Neural progenitor cell (in vitro differentiated cells): ENCODE measurements around the gene OPN5.

Experiments
- EZH2 ChIP-seq: fragments of 200-600 bp; sonication (generic); IDR thresholded peaks from 2 replicates; pipeline ENCODE4 v1.6.1; 2017; ENCODE audit warnings: antibody characterized with exemption, mild to moderate bottlenecking, moderate library complexity
- EZH2phosphoT487 ChIP-seq: fragments of 200-600 bp; sonication (generic); IDR thresholded peaks from 2 replicates; pipeline ENCODE4 v1.6.1; 2017; ENCODE audit warnings: antibody characterized with exemption
- TF ChIP-seq, protein P1 (sequence below): fragments of 200-600 bp; sonication (generic); IDR thresholded peaks from 2 replicates; pipeline ENCODE4 v1.5.1; 2017; ENCODE audit warnings: antibody characterized with exemption, mild to moderate bottlenecking

DNA sequence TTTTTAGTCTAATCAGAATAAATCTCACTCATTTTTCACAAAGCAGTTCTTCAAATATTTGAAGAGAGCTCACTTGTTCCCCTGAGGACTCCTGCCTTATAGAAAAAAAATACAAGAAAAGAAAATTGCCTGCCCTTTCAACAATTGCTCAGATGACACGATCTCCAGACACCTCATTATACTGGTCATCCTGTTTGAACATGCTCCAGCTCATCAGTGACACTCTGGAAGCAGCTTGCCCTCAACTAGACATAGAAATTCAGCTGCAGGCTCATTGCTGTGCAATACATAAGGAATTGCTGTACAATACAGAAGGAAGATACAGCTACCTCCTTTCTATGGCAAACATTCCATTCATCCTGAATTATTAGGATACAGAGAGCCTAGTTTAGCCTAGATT, 73.1 kb downstream of the OPN5 start:
- TF ChIP-seq, protein P1, sequence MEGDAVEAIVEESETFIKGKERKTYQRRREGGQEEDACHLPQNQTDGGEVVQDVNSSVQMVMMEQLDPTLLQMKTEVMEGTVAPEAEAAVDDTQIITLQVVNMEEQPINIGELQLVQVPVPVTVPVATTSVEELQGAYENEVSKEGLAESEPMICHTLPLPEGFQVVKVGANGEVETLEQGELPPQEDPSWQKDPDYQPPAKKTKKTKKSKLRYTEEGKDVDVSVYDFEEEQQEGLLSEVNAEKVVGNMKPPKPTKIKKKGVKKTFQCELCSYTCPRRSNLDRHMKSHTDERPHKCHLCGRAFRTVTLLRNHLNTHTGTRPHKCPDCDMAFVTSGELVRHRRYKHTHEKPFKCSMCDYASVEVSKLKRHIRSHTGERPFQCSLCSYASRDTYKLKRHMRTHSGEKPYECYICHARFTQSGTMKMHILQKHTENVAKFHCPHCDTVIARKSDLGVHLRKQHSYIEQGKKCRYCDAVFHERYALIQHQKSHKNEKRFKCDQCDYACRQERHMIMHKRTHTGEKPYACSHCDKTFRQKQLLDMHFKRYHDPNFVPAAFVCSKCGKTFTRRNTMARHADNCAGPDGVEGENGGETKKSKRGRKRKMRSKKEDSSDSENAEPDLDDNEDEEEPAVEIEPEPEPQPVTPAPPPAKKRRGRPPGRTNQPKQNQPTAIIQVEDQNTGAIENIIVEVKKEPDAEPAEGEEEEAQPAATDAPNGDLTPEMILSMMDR, result no peak
- TF ChIP-seq EZH2 (no peak), EZH2phosphoT487 (no peak)
